Measurements from ENCODE around the gene ORAI2.

Gene ORAI2

GRCh38 chr7:102415685-102416225, 17.6 kb upstream of the ORAI2 start:
- TF ChIP-seq CTCF (IDR thresholded peaks at IDR 0.05; ENCODE audit: low read depth, low read length) = no peak
- no peak overlapping the region for H3K4me3 ChIP-seq (ENCODE audit: low read depth, low read length)

GRCh38 chr7:102416406-102416805, 17.0 kb upstream of the ORAI2 start:
- TF ChIP-seq CTCF (IDR thresholded peaks at IDR 0.05; ENCODE audit: low read depth, low read length) = no peak
- no peak overlapping the region for H3K4me3 ChIP-seq (ENCODE audit: low read depth, low read length)

DNA sequence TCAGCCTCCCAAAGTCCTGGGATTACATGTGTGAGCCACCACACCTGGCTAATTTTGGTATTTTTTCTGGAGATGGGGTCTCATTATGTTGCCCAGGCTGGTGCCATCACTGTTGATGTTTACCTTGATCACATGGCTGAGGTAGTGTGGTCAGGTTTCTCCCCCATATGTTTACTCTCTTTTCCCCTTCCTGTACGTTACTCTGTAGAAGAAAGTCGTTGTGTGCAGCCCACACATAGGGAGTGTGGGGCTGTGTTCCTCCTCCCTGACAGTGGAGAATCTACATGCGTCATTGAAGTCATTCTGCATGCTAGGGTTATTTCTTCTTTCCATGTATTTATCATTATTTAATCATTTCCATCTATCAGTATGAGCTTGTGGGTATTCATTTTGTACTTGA, 16.3 kb upstream of the ORAI2 start:
- H3K4me3 ChIP-seq (ENCODE audit: low read depth, low read length) = no peak overlapping the region
- TF ChIP-seq CTCF (IDR thresholded peaks at IDR 0.05; ENCODE audit: low read depth, low read length) = no peak

DNA sequence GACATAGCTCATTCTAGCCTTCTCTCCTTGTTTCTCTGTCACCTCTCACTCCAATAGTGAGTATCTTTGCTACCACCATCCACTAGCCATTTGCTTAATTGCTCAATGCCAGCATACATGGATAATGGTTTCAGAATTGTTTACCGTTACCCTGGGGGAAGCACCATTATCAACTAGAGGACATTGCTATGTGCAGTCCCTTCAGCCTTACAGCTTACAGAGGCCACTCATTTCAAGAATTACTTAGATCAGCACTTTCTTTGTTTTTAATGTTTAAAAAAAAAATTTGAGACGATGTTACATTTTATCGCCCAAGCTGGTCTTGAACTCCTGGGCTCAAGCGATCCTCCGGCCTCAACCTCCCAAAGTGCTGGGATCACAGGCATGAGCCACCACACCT, 14.8 kb upstream of the ORAI2 start:
- TF ChIP-seq CTCF (IDR thresholded peaks at IDR 0.05; ENCODE audit: low read depth, low read length) = no peak
- H3K4me3 ChIP-seq (ENCODE audit: low read depth, low read length) = no peak overlapping the region

GRCh38 chr7:102421706-102422240, 11.6 kb upstream of the ORAI2 start:
- TF ChIP-seq CTCF (IDR thresholded peaks at IDR 0.05; ENCODE audit: low read depth, low read length) = no peak

DNA sequence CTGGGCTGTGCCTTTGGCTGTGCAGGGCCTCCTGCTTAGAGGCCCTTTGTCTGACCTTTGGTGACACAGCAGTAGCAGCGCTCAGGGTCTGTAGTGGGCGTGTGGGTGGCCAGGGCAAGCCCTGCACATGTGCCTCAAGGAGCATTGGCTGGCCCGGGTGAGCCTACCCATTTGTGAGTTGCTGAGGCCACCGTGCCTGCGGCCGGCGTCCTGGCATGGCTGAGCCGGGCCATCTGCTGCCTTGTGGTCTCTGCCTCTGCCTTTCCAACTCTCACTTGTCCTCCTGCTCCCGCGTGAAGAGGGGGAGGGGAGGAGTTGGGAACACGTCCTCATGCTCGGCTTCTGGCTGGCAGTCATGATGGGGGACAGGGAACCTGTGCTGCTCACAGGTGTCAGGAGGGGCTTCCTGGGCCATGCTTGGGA, 9.2 kb upstream of the ORAI2 start:
- H3K4me3 ChIP-seq (ENCODE audit: low read depth, low read length) = no peak overlapping the region
- no peak for TF ChIP-seq CTCF (IDR thresholded peaks at IDR 0.05; ENCODE audit: low read depth, low read length)

More at GRCh38 chr7:102421706-102422240, 11.6 kb upstream of the ORAI2 start:
- H3K4me3 ChIP-seq (ENCODE audit: low read depth, low read length) = no peak overlapping the region

- TF ChIP-seq CTCF (IDR thresholded peaks at IDR 0.05; ENCODE audit: low read depth, low read length) = no peak
- H3K4me3 ChIP-seq (ENCODE audit: low read depth, low read length) = no peak overlapping the region
Measured at GRCh38 chr7:102424787-102425218, 8.6 kb upstream of the ORAI2 start.
